HG02885 (cell line): ENCODE results near the gene MYD88.
A peak's percentile ranks its signal among the peaks of the same experiment; 100 is the strongest.
"Not testable (repeated sequence)": the region's sequence is repeated elsewhere in the genome, so short reads cannot be mapped to it uniquely, and the experiment has no call there.

ENCODE experiments used
- ATAC-seq: cut with Tn5 transposase; IDR thresholded peaks from one replicate; pipeline ENCODE4 v1.9.1; 2021; ENCODE audit warnings: mild to moderate bottlenecking; ENCODE audit not compliant: unreplicated experiment, poor library complexity

The MYD88 gene

DNA sequence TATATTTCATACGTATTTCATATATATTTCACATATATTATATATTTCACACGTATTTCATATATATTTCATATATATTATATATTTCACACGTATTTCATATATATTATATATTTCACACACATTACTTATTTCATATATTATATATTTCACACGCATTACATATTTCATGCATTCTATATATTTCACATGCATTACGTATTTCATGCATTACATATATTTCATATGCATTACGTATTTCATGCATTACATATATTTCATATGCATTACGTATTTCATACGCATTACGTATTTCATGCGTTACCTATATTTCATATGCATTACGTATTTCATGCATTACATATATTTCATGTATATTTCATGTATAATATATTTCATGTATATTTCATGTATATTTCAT is 22.2 kb downstream of the MYD88 start:
- not testable (repeated sequence) for ATAC-seq

DNA sequence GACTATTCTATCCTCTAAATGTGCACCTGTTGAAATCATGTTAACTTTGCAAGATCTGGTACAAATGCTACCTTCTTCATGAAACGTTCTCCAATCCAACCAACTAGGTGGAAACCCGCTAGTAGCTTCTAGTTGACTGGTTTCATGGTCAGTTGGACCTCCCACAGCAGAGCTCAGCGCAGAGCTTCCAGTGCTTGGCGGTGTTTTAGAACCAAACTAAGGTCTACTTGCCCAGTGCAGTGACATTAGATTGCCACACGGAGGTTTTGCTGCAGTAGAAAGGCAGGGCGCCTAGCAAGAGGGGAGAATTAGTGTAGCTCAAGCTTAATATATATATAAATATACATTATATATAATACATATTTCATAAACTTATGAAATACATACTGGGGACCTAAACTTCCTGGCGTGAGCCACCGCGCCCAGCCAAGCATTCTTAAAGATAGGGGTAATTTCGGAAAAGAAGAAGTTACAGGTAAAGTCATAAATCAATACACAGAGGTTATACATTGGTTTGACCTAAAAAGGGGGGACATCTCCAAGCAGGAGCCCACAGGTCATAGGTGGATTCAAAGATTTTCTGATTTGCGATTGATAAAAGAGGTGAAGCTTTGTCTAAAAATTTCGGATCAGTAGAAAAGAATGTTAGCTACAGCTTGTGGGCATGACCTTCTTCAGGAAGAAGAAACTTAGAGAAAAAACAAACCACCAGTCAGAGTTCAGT is 24.8 kb downstream of the MYD88 start:
- no peak for ATAC-seq

DNA sequence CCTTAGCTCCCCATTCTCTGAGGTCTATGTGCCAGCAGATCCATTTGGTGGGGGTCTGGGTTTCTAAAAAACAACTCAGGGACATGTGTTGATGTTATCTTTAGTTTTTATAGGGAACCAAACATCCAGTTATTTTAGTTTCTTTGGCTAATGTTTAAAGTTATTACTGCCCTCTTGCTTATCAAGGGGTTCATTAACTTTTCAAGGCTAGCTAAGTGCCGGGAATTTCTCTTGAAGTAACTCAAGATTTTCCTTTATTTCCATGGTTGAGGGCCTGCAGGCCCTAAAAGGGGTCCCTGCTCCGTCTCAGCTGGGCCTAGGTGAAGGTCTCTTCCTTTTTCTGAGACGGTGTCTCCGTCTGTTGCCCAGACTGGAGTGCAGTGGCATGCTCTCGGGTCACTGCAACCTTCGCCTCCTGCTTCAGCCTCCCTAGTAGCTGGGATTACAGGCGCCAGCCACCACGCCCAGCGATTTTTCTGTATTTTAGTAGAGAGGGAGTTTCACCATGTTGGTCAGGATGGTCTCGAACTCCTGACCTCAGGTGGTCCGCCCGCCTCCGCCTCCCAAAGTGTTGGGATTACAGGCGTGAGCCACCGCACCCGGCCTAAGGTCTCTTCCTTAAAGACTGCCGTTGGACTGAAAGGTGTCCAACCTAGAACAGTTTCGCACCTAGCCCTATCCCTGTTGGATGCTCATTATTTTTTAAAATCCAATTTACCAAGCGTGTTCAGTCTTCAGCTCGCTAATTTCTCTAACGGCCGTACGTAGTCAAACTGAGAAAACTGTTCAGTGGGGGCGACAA is 25.6 kb downstream of the MYD88 start:
- no peak for ATAC-seq

DNA sequence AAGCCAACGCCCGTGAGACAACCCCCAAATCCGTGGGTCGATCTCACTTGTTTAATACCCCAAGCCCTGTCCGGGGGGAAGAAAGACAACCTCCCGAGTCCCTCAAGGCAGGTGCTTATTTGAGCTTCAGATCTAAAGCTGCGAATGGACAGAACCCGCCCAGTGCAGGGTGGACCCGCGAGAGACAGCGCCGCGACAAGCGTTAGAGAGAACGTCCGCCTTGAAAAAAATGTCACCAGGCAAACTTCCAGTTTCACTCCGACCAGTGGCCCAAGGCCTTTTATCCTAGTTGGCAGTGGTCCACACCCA is 26.1 kb downstream of the MYD88 start:
- peak; percentile 13 for ATAC-seq

DNA sequence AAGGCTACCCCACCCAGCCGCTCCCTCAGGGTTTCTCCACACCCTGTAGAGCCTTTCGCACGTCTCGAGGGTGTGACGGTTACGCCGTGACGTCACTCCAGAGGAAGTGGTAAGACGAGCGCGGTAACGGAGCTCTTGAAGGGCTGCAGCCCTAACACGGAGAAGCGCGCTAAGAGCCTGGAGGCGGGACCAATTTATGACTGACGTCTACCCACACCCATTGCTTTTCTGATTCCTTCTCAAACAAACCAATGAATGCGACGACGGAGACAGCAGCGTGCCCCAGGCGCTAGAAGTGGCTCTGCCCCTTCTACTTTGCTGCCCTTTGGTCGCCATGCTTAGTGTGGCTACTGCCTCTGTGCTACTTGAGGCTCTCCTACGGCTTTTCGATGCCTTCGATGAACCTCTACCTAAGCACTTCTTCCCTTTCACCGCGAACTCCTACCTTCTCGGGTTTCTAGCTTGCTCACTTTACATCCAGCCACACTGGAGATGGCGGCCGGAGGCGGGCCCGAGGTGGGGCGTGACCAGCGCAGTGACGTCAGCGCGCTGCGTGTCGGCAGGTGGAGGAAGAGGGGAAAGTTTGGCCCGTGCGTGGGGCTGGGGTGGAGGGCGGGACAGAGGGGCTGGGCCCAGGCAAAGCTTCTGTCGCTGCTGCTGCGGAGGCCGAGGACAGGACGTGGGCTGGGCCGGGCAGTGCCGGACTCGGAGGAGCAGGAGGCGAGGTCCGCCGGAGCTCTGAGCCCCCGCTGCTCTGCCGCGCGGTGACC is 26.7 kb downstream of the MYD88 start, which contains the start of gene OXSR1:
Gene OXSR1, plus strand, starts transcription at position 586 of the 770 bp plus-strand sequence. CDS start 340 bp downstream, outside the sequence.
- peak; percentile 88 for ATAC-seq

DNA sequence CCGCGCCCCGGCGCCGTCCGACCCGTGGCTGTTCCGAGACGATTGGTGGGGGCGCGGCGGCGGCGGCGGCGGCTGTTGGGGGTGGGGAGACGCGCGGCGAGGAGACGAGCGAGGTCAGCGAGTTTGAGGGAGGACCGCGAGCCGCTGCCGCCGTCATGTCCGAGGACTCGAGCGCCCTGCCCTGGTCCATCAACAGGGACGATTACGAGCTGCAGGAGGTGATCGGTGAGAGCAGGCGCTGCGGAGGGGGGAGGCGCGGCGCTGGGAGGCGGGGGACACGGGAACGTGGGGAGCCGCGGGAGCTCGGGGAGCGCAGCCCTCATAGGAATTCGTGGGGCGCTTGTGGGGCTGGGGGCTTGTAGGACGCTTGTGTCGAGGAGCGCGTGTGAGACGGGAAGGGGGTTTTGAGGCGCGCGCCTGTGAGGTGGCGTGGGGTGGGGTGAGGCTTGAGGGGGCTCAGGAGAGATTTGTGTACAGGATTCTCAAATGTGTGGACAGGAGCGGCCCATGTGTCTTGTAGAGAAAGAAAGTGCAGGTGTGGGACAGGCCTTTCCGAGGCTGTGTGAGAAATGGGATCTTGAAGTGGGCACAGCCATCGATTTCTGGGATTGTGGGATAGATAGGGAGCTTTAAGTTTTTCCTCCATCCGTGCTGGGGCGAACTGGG is 27.4 kb downstream of the MYD88 start:
- no peak for ATAC-seq

DNA sequence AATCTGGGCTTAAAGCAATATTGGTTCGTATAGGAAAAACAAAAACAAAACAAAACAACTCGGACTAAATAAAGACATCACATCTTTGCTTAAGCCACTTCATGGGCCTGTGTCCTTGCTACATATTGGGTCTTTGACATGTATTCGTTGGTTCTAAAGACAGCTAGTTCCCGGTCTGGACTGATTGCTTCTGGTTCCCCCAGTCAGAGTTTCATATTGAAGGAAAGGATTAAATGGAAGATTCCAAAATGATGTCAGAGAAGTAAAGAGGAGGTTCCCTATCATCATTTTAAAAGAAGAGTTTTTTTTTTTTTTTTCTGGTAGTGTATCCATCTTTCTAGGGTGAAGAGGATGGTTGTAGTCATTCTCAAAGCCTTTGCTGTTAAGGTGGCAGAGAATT is 29.1 kb downstream of the MYD88 start:
- no peak for ATAC-seq

DNA sequence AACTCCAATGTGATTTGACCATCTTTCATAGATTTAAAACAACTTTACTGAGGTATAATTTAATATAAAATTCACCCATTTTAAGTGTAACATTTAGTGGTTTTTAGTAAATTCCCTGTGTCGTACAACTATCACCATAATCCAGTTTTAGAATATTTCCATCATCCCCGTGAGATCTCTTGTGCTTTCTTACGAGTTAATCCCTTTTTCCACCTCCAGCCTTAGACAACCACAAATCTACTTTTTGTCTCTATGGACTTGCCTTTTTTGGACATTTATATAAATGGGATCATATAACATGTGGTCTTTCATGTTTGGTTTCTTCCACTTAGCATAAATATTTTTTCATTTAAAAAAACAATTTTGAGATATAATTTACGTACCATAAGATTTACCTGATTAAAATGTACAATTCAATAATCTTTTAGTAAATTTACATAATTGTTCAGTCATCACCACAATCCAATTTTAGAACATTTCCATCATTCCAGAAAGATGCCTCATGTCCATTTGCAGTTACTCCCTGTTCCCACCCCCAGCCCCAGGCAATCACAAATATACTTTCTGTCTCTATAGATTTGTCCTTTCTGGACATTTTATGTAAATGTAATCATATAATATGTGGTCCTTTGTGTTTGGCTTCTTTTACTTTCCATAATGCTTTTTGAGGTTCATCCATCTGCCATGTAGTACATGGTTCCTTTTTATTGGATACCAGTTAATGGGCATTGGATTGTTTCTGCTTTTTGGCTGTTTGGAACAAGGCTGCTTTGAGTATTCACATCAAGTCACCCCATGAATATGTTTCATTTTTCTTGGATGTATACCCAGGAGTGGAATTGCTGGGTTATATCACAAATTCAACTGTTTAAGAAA is 29.9 kb downstream of the MYD88 start:
- ATAC-seq = no peak

DNA sequence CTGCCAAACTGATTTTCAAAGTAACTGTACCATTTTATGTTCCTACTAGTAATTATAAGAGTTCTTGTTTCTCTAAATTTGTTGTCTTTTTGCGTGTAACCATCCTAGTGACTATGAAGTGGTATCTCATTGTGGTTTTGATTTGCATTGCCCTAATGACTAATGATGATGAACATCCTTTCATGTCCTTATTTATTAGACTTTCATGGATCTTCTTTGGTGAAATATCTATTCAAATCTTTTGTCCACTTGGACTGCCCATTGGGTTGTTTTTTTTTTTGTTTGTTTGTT is 30.5 kb downstream of the MYD88 start:
- no peak for ATAC-seq

DNA sequence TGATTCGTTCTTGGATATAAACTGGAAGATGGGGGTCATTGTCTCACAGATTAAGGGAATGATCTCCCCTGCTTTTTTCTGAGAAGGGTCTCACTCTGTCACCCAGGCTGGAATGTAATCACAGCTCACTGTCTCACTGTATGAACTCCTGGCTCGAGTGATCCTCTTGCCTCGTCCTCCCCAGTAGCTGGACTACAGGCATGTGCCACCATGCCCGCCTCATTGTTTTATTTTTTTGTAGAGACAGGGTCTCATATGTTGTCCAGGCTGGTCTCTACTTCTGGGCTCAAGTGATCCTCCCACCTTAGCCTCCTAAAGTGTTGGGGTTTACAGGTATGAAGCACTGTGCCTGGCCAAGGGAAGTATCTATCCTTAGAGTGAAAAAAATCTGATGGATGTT is 32.3 kb downstream of the MYD88 start:
- no peak for ATAC-seq

DNA sequence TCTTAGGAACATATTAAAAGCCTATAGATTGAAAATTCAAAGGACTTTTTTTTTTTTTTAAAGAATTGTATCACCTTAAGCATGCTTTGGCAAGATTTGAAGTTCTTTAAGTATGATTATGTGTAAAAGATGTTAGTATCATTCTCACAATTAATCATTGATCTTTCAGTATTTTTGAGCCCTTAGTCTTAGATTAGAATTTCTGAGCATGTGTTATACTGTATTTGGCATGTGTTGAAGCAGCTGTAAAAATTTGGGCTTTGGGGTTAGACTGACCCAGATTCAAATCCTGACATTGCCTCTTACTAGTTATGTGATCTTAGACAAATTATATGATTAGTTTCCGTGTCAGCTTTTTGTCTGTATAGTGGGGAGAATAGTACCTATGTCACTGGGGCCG is 33.2 kb downstream of the MYD88 start:
- ATAC-seq = no peak

DNA sequence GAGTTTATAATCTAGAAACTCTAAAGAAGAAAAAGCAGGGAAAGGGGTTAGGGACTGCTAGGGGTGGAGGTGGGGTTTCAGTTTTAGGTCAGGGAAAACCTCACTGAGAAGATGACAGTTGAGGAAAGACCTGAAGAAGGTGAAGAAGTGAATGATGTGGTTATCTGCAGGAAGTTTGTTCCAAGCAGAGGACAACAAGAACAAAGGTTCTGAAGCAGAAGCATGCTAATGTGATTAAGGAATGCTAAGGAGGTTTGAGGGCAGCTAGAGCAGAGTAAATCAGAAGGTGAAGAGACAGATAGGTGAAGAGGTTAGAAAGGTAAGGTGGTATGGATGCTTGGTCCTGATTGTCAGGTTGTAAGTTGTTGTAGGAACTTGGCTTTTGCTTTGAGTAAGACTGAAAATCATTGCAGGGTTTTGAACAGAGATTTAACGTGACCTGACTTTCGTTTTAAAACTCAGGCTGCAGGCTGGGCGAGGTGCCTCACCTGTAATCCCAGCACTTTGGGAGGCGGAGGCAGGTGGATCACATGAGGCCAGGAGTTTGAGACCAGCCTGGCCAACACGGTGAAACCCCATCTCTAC is 35.5 kb downstream of the MYD88 start:
- ATAC-seq = peak; percentile 50

DNA sequence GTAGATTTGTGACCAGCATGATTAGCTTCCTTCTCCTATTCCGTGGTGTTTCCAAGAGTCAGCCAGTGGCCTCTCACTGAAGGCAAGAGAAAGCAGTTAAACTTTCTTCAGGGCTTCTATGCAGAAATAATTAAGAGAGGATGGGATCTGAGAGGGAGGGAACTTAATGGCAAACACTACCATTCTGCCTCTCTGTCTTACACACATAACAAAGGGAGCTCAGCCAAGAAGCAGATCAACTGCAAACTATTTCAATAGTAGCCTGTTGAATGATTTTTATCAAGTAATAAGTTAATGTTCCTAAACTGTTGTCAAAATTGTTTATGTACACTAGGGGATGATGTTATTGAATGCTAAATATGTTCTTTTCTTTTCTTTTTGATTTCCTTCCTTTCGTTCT is 38.7 kb downstream of the MYD88 start:
- ATAC-seq = no peak

DNA sequence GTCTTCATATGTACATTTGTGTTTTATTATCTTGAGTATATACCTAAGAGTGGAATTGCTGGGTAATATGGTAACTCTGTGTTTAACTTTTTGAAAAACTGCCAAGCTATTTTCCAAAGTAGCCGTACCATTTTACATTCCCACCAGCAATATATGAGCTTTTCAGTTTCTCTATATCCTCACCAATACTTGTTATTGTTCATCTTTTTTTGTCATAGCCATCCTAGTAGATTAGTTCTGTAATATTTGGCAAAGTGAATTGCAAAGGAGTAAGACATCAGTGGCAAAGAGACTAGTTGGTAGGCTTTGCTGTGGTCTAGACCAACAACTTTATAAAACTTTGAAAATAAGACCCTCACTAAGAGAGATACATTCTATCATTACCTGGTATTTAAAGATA is 48.3 kb downstream of the MYD88 start:
- ATAC-seq = no peak

DNA sequence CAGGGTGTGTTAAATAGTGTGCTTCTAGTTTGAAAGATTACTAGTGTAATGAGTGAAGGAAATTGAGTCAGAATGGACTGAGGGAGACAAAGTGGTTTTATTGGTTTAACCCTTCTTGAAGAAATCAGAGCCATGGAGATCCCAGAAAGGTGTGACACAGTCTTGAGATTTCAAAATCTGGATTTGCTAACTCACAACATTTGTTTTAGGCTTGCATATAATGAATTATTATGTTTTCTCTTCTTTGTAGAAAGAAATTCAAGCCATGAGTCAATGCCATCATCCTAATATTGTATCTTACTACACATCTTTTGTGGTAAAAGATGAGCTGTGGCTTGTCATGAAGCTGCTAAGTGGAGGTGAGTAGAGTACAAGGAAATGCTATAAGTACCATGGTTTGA is 52.0 kb downstream of the MYD88 start:
- no peak for ATAC-seq
